Stomach (tissue), 4 donors: ENCODE measurements around the gene NPHP4.

ENCODE experiments used
- POLR2A ChIP-seq, 4 donors: fragments of 450-650 bp; IDR thresholded peaks; one replicate each; pipeline ENCODE4 v1.6.1; 2016; ENCODE audit warnings: antibody characterized with exemption in 4 of 4, control low read depth in 2 of 4, mild to moderate bottlenecking in 1 of 4, moderate library complexity in 1 of 4
- POLR2AphosphoS5 ChIP-seq, 3 donors: sonication (generic); formaldehyde crosslinking; IDR thresholded peaks; one replicate each; pipeline ENCODE4 v1.6.1; 2016; ENCODE audit warnings: antibody characterized with exemption in 3 of 3
- TF ChIP-seq, protein P1 (sequence below), 7 experiments: fragments of 450-650 bp in 4 of 7; fragments of 200-600 bp in 3 of 7; sonication (generic) in 3 of 7; IDR thresholded peaks; one replicate each; pipeline ENCODE4 v1.5.1; 2016 to 2019; ENCODE audit warnings: antibody characterized with exemption in 7 of 7, control low read depth in 2 of 7, mild to moderate bottlenecking in 1 of 7

GRCh38 chr1:5969168-5969567, 23.1 kb downstream of the NPHP4 start:
- TF ChIP-seq, protein P1, sequence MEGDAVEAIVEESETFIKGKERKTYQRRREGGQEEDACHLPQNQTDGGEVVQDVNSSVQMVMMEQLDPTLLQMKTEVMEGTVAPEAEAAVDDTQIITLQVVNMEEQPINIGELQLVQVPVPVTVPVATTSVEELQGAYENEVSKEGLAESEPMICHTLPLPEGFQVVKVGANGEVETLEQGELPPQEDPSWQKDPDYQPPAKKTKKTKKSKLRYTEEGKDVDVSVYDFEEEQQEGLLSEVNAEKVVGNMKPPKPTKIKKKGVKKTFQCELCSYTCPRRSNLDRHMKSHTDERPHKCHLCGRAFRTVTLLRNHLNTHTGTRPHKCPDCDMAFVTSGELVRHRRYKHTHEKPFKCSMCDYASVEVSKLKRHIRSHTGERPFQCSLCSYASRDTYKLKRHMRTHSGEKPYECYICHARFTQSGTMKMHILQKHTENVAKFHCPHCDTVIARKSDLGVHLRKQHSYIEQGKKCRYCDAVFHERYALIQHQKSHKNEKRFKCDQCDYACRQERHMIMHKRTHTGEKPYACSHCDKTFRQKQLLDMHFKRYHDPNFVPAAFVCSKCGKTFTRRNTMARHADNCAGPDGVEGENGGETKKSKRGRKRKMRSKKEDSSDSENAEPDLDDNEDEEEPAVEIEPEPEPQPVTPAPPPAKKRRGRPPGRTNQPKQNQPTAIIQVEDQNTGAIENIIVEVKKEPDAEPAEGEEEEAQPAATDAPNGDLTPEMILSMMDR (IDR thresholded peaks at IDR 0.05), result no peak
- TF ChIP-seq POLR2A (IDR thresholded peaks at IDR 0.05), result no peak
- TF ChIP-seq POLR2AphosphoS5 (IDR thresholded peaks at IDR 0.05), result no peak
